GM06990 (cell line): Measurements from ENCODE around the gene CADM4.

Experiments used
- DNase-seq: peaks from one replicate; pipeline ENCODE4 v3.0.0-alpha.2; 2011; ENCODE audit not compliant: insufficient read length; ENCODE audit errors: extremely low read depth
- H3K27me3 ChIP-seq: replicated peaks from 2 replicates; pipeline ENCODE4 v1.6.0; 2011; ENCODE audit warnings: low read length; ENCODE audit not compliant: control insufficient read depth, insufficient read depth
- H3K36me3 ChIP-seq: 2 replicates; pipeline ENCODE4 v1.5.1; 2011; ENCODE audit warnings: low read length; ENCODE audit not compliant: control insufficient read depth, insufficient read depth
- H3K4me3 ChIP-seq: replicated peaks from 2 replicates; pipeline ENCODE4 v1.5.1; 2011; ENCODE audit warnings: low read depth, mild to moderate bottlenecking, control low read depth, low read length
- TF ChIP-seq, protein P1 (sequence below): IDR thresholded peaks from 2 replicates; pipeline ENCODE4 v1.5.1; 2011; ENCODE audit warnings: low read length, control low read depth, mild to moderate bottlenecking, inconsistent platforms; ENCODE audit not compliant: insufficient read depth, poor library complexity, severe bottlenecking

CADM4 gene

DNA sequence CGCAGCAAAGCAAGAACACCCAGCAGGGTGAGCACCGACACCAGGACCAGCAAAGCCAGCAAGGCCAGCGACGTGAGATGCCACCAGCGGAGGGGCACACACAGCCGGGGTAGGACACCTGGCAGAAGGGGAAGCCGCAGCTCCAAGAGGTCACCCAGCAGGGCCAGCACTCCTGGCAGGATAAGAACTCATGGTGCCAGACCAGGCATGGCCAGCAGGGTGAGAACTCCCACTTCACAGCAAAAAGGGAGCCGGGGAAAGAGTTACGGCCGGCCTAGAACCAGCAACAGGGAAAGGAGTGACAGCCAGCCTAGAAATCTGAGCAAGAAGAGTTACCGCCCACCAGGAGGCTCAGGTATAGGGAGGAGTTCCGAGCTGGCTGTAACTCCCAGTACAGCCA lies 27.3 kb downstream of the CADM4 start:
- TF ChIP-seq, protein P1, sequence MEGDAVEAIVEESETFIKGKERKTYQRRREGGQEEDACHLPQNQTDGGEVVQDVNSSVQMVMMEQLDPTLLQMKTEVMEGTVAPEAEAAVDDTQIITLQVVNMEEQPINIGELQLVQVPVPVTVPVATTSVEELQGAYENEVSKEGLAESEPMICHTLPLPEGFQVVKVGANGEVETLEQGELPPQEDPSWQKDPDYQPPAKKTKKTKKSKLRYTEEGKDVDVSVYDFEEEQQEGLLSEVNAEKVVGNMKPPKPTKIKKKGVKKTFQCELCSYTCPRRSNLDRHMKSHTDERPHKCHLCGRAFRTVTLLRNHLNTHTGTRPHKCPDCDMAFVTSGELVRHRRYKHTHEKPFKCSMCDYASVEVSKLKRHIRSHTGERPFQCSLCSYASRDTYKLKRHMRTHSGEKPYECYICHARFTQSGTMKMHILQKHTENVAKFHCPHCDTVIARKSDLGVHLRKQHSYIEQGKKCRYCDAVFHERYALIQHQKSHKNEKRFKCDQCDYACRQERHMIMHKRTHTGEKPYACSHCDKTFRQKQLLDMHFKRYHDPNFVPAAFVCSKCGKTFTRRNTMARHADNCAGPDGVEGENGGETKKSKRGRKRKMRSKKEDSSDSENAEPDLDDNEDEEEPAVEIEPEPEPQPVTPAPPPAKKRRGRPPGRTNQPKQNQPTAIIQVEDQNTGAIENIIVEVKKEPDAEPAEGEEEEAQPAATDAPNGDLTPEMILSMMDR = no peak
- H3K27me3 ChIP-seq = no peaks in the 10 kb centered on the region
- peaks cover 6% of the 10 kb centered on the region for H3K36me3 ChIP-seq
- no peak overlapping the region for H3K4me3 ChIP-seq
- DNase-seq = no peak

DNA sequence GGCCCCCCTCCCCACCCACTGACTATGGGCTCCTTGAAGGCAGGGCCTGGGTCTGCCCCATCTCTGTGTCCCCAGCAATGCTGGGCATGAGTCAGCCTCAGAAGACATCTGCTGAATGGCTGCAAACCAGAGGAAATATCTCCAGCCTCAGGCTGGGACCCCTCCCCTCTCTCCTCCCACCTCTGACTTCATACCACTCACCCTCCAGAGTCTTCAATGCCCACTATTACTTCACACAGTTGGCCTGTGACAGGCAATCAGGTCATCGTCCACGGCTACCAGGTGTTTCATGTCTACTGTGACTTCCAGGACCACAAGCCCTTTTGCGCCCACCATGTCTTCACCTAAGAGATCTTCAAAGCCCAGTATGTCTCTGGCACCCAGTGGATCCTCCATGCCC lies 27.9 kb downstream of the CADM4 start, which contains the start of gene SRRM5:
TSS of gene SRRM5 (plus strand) at position 301 of the 400 bp plus-strand sequence. CDS start at position 335, 34 bp downstream.
- no peak for DNase-seq
- H3K4me3 ChIP-seq = no peak within 1 kb of the TSS
- TF ChIP-seq, protein P1 = no peak
- H3K36me3 ChIP-seq = peaks cover 6% of the 10 kb centered on the region
- no peaks in the 10 kb centered on the region for H3K27me3 ChIP-seq

DNA sequence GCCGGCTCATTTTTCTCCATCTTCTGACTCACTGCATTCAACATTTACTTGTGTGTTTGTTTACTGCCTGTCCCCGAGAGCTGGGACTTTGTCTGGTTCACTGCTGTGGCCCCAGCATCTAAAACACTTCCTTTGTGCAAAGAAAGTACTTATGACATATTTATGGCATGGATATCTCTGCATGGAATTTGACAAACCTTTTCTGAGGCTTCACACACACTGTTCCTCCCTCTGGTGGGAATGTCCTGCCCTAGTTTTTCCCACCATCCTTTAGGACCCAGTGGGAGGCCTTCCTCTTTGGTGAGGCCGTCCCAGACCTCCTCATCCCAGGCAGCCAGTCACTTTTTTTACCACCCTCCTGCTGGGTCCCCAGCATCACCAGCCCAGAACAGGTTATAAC lies 29.2 kb downstream of the CADM4 start:
- no peak for DNase-seq
- no peaks in the 10 kb centered on the region for H3K27me3 ChIP-seq
- H3K36me3 ChIP-seq = peaks cover 6% of the 10 kb centered on the region

DNA sequence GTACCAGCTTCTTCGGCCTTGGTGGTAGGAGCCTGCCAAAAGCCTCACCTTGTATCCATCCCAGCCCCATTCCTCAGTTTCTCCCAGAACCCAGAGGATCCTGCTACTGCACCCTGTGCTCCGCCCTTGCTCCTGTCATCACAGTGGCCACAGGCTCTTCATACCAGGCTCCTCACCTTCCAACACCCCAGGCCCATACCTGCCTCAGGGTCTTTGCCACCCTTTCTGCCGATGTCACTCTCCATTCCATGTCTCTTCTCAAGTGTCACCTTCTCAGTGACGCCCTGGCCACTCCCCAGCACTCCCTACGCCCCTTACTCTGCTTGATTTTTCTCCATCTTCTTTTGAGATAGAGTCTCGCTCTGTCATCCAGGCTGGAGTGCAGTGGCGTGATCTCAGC lies 29.8 kb downstream of the CADM4 start:
- H3K36me3 ChIP-seq = peaks cover 6% of the 10 kb centered on the region
- TF ChIP-seq, protein P1 = no peak

More for the DNA sequence above, 29.2 kb downstream of the CADM4 start:
- TF ChIP-seq, protein P1 = no peak
- H3K4me3 ChIP-seq = no peak overlapping the region

DNA sequence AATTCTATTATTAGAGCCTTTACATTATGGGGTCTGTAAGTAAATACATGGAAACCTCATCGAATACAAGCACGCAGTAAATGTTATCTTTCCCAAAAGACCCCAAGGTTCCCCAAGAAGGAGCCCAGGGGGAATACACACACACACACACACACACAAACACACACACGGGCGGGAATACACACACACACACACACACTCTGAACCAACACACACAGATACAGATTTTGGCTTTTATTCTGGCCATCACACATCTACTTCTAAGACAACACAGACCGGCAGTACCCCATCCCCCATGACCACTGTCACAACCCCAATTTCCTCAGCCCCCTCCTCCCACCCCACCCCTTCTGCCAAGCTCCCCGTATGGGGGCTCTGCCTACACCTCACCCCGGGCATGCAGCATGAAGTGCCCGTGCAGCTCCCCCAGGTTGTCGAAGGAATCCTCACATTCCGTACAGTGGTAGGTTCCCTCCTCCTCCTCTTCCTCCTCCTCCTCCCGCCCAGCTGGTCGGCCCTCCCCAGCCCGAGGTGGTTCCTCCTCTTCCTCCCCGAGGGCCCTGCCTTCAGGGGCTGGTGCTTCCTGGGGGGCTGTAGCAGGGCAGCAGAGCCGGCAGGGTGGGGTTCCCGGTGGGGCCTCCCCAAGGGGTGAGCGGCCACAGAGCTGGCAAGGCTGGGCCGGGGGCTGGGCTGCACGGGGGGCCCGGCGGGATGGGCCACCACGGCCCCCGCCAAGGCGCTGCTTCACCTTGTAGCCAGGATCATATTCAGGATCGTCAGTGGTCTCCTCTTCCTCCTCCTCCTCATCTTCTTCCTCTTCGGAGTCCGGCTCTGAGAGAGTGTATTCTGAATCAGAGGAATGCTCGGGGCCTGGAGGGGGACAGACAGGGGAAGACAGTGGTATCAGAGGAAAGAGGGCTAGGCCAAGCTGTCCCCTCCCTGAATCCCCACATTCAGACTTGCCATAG lies 32.1 kb downstream of the CADM4 start:
- TF ChIP-seq, protein P1 = no peak
- H3K36me3 ChIP-seq = peaks cover 8% of the 10 kb centered on the region

More for the DNA sequence above, 29.8 kb downstream of the CADM4 start:
- no peak overlapping the region for H3K4me3 ChIP-seq
- no peak for DNase-seq
- no peaks in the 10 kb centered on the region for H3K27me3 ChIP-seq

More for the DNA sequence above, 32.1 kb downstream of the CADM4 start:
- DNase-seq = no peak
- Histone ChIP-seq H3K4me3 (no peak overlapping the region), H3K27me3 (no peaks in the 10 kb centered on the region)
